Measurements from ENCODE around the gene KCNJ6.

The KCNJ6 gene

DNA sequence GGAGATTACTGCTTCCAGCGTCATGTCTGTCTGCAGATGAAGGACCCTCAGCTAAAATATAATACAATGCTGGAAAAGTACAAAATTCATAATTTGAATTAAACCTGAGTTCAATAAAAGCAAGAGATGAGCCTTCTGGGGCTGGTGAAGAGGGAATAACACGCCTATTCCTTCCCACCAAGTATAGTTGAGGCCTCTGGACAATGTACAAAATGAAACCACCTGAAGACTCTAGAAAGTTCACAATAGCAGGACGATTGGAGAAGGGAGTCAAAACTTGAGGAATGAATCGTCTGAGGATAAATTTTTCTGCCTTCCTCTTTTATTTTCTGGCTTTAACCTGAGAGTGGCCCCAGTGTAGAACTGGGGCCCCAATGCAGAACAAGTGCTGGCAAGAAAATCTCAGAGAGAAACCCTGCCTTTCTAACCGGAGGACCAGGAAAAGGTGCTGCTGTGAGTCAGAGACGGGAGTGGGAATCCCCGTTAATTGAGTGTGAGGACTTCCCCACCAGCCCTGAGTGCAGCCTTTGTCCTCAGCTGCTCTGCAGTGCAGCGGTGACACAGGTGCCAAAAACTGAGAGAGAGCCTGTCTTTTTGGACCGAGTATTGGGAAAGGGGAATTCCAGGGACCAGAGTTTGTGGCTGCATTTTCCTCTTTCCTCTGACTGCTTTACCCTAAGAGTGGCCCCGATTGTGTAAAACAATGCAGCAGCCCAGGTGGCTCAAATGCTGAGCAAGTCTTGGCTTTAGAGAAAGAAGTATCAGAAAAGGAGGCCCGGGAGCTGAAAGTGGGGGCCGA, 284.7 kb downstream of the KCNJ6 start:
- no peak for DNase-seq

DNA sequence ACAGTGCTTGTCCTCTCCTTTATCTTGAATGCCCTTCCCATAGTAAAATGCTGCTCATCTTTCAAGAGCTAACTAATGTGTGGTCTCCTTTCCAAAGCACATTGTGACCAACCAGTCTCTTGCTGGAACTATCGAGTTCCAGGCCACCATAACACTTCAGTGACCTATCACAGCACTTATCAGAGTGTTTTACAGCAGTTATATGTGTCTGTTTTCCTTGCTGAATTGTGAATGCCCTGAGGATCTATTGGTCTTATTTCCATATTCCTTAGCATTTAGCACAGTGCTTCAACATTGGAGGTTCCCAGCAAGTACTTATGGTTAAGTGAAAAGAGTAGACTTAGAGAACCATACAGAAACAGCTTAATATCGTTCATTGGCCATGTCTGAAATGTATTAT, 285.4 kb downstream of the KCNJ6 start:
- DNase-seq: no peak

DNA sequence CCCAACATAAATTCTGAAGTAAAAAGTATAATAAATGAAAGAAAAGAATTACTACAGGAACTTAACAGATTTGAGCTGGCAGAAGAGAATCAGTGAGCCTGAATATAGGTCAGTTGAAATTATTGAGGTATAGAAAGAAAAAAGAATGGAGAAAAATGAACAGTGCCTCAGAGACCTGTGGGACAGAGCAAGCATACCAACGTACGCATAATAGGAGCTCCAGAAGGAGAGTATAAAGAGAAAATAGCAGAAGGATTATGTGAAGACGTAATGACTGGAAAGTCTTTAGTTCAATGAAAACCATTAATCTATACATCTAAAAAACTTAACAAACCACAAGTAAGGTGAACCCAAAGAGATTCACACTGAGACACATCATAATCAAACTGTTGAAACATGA, 287.9 kb downstream of the KCNJ6 start:
- no peak for DNase-seq

DNA sequence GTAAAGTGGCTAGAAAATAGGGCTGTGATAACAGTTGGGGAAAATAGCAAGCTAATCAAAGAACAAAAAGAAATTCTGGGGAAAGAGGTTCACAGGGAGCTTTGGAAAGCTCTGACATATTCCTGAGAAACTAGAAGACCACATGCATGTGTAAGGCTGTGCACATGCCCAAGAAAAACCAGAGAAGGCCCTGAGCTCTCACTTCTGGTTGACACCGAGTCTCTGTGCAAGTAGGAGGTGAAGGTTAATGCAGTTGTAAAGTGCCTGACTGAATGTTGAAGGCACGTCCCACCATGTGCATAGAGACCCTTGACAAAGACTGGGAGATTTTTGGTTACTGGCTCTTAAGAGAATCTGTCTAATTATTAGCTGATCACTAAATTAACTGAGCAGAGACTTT, 288.7 kb downstream of the KCNJ6 start:
- DNase-seq: no peak

DNA sequence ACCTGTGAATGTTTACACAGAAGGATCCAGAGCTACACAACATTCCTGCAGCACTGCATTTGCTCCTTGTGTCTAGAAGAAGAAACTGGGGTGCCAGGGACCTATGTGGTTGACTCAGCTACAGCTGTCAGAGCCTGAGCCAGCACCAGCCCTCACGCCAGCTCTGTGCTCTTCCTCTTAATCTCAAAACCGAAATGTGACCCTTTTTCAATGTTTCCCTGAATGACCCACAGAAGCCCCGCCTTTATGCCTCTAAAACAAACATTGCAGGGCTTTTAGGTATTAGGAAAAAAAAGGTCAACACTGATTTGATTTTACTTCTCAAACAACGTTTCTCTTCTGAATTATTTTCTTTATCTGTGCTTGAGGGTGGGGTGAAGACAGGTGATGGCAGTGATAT, 289.2 kb downstream of the KCNJ6 start:
- DNase-seq: no peak

DNA sequence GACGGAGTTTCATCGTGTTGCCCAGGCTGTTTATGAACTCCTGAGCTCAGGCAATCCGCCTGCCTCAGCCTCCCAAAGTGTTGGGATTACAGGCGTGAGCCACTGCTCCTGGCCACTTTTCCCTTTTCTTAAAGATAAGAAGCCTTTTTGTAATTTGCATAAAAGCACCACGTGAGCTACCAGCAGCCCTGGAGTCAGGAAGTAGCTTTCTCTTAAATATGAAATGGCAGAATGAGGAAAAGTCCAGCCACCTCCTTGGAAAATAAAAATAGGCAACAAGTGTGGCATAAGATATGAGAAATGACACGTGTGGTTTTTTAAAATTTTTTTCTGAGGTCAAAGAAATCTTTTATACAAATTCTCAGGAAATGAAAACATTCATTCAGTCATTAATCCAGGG, 289.9 kb downstream of the KCNJ6 start:
- no peak for DNase-seq

DNA sequence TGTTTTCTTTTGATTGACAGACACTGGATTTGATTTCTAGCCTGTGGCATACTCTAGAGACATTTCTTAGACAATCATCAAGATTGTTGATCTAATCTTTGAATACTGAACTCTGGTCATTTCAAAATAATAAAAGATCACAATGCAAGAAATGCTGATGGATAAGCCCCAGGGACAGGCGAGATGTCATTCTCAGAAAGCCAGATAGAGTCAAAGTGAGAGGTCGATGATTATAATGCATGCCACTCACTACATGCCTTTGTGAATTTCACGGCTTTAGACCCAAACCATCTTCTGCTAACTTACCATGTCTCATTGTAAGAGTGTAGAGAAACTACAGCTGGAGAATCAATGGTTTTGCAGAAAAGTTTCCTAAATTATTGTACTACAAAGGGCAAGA, 292.6 kb downstream of the KCNJ6 start:
- no peak for DNase-seq

DNA sequence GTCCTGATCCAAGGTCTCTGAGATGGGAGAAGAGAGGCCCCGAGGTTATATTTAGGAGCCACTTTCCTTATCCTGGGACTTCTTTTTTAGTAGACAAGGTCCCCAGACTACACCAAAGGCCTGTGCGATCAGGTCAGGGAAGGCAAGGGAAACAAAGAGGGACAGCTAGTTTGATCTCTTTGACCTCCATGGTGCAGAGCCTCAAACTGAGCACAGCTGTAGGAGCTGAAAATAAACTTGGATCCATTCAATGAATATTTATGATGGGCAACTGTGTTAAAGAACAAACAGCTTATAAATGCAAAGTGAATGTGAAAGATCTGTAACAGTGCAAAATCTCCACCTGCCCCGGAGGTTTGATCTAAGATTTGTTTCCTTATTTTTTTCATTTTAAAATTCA, 293.1 kb downstream of the KCNJ6 start:
- no peak for DNase-seq

DNA sequence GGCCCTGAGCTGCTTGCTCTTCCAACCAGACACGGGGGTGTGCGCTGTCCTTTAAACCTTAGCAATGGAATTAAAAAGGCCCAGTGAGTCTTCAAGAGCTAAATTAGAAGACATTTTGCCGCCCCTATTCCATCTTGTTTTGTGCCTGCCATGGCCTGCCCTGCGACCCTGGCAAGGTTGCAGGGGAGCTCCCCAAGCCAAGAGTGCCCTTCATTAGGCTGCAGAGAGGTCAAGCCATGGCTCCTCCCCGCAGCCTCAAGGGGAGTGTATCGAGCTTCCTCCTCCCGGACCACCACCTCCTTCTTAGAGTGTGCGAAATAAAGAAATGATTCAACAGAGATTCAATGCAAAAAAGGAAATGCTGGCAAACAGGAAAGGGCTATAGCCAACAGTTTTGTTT, 293.5 kb downstream of the KCNJ6 start:
- DNase-seq: no peak

DNA sequence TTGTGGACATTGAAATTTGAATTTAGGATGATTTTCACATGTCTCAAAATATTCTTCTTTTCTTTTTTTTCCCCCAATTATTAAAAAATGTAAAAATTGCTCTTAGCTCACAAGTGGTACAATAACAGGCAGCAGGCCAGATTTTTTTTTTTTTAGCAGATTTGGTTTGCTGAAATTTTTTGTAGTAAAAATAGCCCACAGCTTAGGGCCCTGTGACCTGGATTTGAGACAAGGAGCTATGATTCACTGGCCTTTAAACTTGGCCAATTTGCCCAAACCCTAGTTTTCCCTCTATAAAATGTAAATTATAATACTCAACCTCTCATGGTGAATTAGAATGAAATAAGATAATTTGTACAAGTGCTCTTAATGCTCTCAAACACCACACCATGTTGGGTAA, 295.9 kb downstream of the KCNJ6 start:
- DNase-seq: no peak

DNA sequence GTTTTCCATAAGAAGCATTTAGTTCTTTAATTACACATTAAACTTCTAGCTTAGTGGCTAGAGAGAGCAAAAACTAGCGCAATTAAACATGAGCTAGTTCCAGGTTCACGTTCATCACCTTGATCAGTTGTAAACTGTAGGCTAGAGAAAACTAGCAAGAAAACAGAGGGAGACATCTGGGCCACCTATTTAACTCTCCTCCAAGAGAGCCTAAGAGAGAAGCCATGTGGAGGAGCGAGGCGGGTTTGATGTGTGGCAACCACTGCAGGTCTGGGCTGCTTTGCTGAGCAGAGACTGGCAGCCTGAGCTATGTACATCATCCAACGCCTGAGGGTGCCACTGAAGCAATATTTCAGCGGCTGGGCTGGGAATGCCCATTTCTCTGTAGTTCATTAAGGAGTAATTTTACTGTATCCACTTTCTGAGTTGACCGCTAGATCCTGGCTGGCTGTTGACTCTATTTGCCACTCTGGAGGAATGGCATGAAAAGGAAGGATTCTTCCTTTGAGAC, 296.7 kb downstream of the KCNJ6 start:
- no peak for DNase-seq

DNA sequence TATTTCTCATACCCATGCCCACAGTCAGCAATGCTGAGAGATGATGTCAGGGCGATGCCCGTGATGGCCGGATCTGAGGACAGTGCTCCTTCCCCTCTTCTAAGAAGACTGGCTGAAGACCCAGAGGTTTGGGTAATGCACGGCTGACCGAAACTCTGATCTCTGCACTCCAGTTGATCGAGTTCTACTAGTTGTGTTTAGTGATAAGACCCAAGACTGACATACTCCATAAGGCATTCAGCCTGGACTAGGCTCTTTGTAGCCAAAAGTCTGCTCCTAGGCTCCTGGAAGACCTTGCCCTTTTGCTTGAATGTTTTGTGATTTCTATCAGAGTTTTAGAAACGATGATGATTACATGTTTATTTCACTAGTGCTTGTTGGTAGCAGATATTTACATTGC, 298.2 kb downstream of the KCNJ6 start:
- DNase-seq: no peak

DNA sequence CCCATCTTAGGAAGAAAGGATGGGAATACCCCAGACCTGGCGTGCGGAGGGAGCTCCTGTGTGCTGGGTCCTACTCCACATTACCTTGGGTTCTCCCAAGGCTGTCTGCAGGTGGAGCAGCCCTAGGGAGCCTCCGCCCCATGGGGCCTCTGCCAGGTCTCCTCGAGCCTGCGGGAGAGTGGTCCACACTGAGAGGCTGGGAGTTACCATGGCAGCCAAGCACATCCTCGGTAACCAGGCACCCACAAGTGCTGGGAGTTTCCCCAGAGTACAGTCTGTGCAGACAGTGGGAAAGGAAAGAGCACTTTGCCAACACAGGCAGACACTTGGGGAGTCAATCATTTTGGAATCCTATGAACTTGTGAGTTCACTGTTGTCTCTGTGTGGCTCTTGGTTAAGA, 300.3 kb downstream of the KCNJ6 start:
- DNase-seq: no peak

DNA sequence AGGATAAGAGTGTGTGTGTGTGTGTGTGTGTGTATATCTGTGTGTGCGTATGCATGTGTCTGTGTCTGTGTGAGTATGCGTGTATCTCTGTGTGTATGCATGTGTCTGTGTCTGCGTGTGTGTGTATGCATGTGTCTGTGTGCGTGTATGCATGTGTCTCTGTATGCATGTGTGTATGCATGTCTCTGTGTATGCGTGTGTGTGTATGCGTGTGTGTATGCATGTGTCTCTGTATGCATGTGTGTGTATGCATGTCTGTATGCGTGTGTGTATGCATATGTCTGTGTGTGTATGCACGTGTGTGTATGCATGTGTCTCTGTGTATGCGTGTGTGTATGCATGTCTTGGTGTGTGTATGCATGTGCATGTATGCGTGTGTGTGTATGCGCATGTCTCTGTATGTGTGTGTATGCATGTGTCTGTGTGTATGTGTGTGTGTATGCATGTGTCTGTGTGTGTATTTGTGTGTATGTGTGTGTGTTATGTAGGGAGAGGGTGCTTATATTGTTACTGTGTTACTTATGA, 301.8 kb downstream of the KCNJ6 start:
- DNase-seq: no peak

DNA sequence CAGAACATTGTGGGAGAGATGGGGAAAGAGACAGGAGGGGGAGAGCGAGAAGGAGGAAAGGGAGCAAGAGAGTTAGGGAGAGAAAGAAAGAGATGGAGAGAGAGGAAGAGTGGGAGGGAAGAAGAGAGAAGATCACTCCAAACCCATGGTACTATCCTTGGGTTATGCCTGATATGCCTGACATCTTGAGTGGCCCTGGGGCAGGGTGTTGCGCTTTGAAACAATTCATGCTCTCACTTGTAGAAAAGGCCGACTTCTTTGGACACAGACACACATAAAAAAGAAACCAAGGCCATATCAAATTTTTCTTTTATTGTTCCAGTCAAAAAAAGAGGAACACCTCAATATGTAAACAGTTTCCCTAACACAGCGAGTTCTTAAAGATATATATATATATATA, 309.2 kb downstream of the KCNJ6 start:
- DNase-seq: no peak

DNA sequence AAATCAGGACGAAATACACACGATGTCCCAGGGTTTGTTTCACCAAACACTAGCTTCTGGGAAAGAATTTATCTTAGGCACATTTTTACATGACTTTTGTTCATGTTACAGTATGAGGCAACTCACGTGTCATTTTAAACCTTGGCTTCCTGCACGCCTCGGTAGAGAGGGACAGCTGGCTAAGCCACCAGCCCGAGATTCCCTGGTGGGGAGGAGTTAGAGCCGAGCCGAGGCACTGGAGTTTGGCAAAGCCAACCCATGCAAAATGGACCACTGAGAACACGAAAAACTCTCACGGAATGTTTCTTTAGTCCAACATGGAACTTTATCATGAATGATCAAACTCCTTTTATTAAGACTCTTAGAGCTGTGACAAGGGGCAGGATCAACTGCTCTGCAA, 309.7 kb downstream of the KCNJ6 start:
- no peak for DNase-seq

DNA sequence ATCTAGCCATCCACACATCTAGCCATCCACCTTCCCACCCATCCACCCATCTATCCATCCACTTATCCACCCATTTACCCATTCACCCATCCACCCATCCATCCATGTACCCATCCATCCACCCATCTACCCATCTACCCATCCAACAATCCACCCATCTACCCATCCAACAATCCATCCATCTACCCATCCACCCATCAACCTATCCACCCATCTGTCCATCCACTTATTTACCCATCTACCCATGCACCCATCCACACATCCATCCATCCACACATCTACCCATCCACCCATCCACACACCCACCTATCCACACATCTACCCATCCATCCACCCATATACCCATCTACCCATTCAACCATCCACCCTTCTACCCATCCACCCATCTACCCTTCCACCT, 311.3 kb downstream of the KCNJ6 start:
- DNase-seq: no peak

DNA sequence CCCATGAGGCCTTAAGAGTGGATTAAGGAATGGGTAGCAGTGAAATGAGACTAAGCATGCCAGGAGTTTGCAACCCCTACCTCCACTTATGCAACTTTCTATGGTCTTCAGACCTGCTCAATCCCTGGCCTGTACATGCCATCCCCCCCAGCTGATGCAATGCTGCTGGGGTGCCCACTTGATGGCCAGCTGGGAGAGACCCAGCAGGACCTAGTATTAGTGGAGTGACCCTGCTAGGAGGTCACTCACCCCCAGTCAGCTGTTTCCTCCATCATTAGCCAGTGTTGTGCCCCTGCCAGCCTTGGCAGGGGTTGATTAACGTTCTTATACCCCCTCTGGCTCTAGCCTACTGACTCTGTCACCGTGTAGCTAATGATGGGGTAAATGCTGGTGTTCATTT, 313.1 kb downstream of the KCNJ6 start:
- no peak for DNase-seq

DNA sequence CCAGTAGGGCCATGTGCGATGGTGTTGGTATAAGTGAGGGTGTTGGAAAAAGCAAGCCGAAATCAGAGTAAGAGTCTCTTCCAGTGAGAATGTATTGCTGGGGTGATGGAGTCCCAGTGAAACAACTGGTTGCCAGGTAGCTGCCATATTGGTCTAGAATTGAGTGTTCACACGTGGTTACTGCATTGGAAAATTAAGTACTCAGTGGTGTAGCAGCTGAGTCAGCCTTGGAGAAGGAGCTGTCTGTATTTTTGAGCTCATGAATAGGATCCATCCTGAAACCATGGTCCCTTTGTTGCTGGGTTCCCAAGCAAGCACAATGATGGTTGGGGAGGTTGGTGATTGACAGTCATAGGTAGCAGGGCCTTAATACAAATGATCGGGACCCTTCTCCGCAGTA, 314.3 kb downstream of the KCNJ6 start:
- no peak for DNase-seq

DNA sequence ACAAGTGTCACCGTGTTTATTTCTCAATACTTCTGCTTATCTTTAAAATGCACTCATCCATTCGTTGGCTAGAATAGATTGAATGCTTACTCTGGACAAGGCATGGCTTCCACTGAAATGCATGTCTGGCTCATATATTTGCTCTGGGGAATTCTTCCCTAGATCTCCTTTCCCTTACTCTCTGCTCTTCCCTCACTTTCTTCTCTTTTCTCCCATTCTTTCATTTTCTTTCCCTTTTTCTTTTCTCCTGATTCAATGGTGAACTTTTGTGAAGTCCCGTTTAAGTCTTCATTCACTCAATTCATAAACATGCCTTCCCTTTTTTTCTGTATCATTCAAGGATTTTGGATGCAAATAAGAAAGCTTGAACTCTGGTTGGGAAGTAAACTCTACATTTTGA, 315.2 kb downstream of the KCNJ6 start:
- no peak for DNase-seq

DNA sequence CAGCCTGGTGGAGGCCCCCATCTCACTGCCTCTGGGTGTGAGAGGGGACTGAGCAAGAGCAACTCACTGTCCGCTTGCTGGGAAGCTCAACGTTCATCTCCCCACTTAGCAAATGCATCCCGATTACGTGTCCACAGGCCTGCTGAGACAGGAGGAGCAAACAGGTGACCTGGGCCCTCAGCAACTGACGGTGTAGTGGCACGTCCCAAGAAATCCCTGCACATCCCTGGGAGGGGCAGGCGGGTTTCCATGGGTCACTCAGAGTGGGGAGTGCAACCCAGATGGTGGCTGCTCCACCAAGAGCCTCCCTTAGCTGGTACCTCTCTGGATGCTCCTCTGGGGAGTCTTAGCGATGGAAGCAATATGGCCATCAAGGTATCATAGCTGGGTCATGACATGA, 320.3 kb downstream of the KCNJ6 start:
- no peak for DNase-seq

DNA sequence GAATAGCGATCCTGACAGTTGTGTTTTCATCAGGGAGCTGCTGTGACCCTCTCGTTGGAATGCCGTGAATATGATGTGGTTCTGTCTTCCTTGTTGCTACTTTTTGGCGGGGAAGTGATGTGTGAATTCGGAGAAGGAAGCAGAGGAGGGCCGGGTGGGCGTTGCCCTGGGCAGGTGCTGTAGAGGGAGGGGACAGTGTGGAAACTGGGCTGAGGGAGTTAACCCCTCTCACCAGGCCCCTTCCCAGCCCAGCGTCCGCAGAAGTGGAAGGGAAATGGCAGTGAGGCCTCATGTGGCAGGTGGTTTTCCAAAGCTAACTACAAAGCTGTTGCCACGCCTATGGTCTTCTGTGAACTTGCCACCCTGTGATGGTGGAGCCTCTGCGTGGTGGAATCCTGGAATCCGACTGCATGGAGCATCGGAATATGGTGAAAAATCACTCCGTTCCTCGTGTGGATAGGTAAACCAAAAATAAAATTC, 321.7 kb downstream of the KCNJ6 start:
- no peak for DNase-seq

DNA sequence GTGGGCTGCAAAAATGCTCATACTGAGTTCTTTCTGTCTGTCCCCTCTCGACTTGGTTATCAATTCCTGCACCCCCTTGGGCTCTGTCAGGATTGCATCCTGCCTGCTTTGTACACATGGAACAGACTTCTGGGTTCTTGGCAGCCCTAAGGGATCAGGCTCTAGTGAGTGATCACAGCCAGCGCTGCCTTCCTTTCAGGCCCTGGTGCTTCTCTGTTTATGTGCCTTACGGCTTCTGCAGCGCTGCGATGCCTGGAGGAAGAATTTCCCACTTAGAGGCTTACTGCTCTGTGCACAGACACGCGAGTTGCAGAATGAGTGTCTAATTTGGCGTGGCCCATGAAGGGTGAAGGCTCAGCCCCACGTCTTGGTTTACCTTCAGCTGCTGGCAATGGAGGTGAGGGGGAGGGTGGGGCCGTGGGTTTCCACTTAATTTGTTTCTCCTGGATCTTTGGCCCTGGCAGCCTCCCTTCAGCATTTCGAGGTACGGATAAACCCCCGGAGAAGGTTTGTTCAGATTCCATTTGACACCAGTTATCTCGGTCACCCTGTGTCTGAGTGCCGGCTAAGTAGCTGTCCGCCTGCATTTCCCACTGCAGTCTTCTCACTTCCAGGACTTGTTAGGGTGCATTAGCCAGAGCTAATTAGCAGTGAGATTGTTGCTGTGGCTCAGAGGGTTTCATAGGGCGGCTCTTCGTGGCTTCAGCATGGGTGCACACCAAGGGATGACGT, 322.4 kb downstream of the KCNJ6 start:
- DNase-seq: no peak

DNA sequence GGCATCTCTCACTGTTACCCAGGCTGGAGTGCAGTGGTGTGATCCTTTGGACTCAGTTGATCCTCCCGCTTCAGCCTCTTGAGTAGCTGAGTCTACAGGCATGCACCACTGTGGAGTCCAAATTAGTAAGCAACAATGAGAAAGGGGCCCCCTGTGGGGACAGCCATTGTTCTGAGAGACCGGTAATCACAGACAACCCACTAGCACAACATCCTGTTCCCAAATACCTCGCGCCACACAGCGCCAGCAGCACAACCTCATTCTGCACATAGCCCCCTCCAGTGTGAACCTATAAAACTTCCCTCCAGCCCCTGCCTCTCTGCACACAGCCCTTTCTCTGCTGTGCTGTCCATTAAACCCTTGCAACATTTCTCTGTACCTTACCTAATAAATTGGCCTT, 323.2 kb downstream of the KCNJ6 start:
- DNase-seq: no peak

Data from left hindlimb (tissue), 1 donor.